Suppressor macrophage treated with lipopolysaccharide for 4 hours (primary cell): ENCODE measurements around the gene SLC3A2.
"Not testable (repeated sequence)": the region's sequence is repeated elsewhere in the genome, so short reads cannot be mapped to it uniquely, and the experiment has no call there.

Source experiments
- DNase-seq: peaks from one replicate; pipeline ENCODE4 v3.0.0-alpha.2; 2020

SLC3A2 gene

GRCh38 chr11:62852523-62853188, 28.0 kb upstream of the SLC3A2 start:
- no peak for DNase-seq

- no peak for DNase-seq
Observed at GRCh38 chr11:62853279-62853965, 27.3 kb upstream of the SLC3A2 start.

- DNase-seq = peak; percentile 25
Observed at GRCh38 chr11:62854013-62854824, 26.5 kb upstream of the SLC3A2 start.

- DNase-seq = no peak
Observed at GRCh38 chr11:62854825-62855570, 25.7 kb upstream of the SLC3A2 start.

GRCh38 chr11:62855571-62856332, 24.9 kb upstream of the SLC3A2 start:
- peak; percentile 98 for DNase-seq

- DNase-seq = no peak
Observed at GRCh38 chr11:62856333-62856895, 24.3 kb upstream of the SLC3A2 start.

- DNase-seq = peak; percentile 53
Observed at GRCh38 chr11:62857541-62857982, 23.1 kb upstream of the SLC3A2 start.

GRCh38 chr11:62858201-62858600, 22.5 kb upstream of the SLC3A2 start:
- DNase-seq = no peak

GRCh38 chr11:62859281-62859703, 21.4 kb upstream of the SLC3A2 start:
- DNase-seq = not testable (repeated sequence)

GRCh38 chr11:62860835-62861563, 19.7 kb upstream of the SLC3A2 start:
- no peak for DNase-seq

GRCh38 chr11:62861564-62862192, 19.0 kb upstream of the SLC3A2 start:
- DNase-seq = not testable (repeated sequence)

GRCh38 chr11:62863687-62864335, 16.9 kb upstream of the SLC3A2 start:
- no peak for DNase-seq

GRCh38 chr11:62865635-62866034, 15.1 kb upstream of the SLC3A2 start:
- no peak for DNase-seq

GRCh38 chr11:62874851-62875250, 5.8 kb upstream of the SLC3A2 start:
- no peak for DNase-seq

- no peak for DNase-seq
Observed at GRCh38 chr11:62875698-62876478, 4.8 kb upstream of the SLC3A2 start.

- DNase-seq = no peak
Observed at GRCh38 chr11:62876712-62877111, 4.0 kb upstream of the SLC3A2 start.

- no peak for DNase-seq
Observed at GRCh38 chr11:62879235-62879978, 1.3 kb upstream of the SLC3A2 start.

GRCh38 chr11:62880231-62880802, 379 bp upstream of the SLC3A2 start:
- peak; percentile 65 for DNase-seq
